ENCODE measurements around the gene UBAP2L.
"Not testable (repeated sequence)": the region's sequence is repeated elsewhere in the genome, so short reads cannot be mapped to it uniquely, and the experiment has no call there.

The UBAP2L gene

GRCh38 chr1:154265586-154265985, 44.8 kb downstream of the UBAP2L start:
- no peaks in the 10 kb centered on the region for H3K9me3 ChIP-seq (ENCODE audit: control insufficient read depth in 1 of 2, low read length in 2 of 2)
- H3K4me3 ChIP-seq (ENCODE audit: low read depth in 1 of 2, low read length in 2 of 2), result no peak overlapping the region
- H3K27me3 ChIP-seq (ENCODE audit: control insufficient read depth in 1 of 2, insufficient read depth in 2 of 2, low read length in 2 of 2), result no peaks in the 10 kb centered on the region
- no peak overlapping the region for H3K9ac ChIP-seq (ENCODE audit: low read depth in 1 of 2, low read length in 2 of 2)
- no peak overlapping the region for H3K27ac ChIP-seq (ENCODE audit: low read depth, low read length)
- H3K36me3 ChIP-seq (ENCODE audit: control insufficient read depth in 1 of 2, insufficient read depth in 2 of 2, low read length in 2 of 2), result peaks cover 32 to 74% of the 10 kb centered on the region in 2 donors
- H3K4me1 ChIP-seq (ENCODE audit: control insufficient read depth in 1 of 2, insufficient read depth in 2 of 2, low read length in 2 of 2), result no peaks in the 10 kb centered on the region

GRCh38 chr1:154270833-154271232, 50.1 kb downstream of the UBAP2L start:
- Histone ChIP-seq H3K36me3 (ENCODE audit: control insufficient read depth in 1 of 2, insufficient read depth in 2 of 2, low read length in 2 of 2) (peaks cover 25 to 42% of the 10 kb centered on the region in 2 donors), H3K4me3 (ENCODE audit: low read depth in 1 of 2, low read length in 2 of 2) (no peak overlapping the region), H3K9ac (ENCODE audit: low read depth in 1 of 2, low read length in 2 of 2) (no peak overlapping the region), H3K27me3 (ENCODE audit: control insufficient read depth in 1 of 2, insufficient read depth in 2 of 2, low read length in 2 of 2) (no peaks in the 10 kb centered on the region), H3K27ac (ENCODE audit: low read depth, low read length) (no peak overlapping the region), H3K9me3 (ENCODE audit: control insufficient read depth in 1 of 2, low read length in 2 of 2) (no peaks in the 10 kb centered on the region), H3K4me1 (ENCODE audit: control insufficient read depth in 1 of 2, insufficient read depth in 2 of 2, low read length in 2 of 2) (peaks cover 0 to 17% of the 10 kb centered on the region in 2 donors)

GRCh38 chr1:154272217-154272998, 51.7 kb downstream of the UBAP2L start, which contains the start of gene HAX1:
Gene HAX1 (plus strand): TSS chr1:154272629. CDS start chr1:154272724, 95 bp downstream.
- Histone ChIP-seq H3K36me3 (ENCODE audit: control insufficient read depth in 1 of 2, insufficient read depth in 2 of 2, low read length in 2 of 2) (peaks cover 22 to 29% of the 10 kb centered on the region in 2 donors), H3K27ac (ENCODE audit: low read depth, low read length) (peak within 1 kb of the TSS; percentile 72), H3K9ac (ENCODE audit: low read depth in 1 of 2, low read length in 2 of 2) (peak within 1 kb of the TSS; percentile 88 to 94), H3K9me3 (ENCODE audit: control insufficient read depth in 1 of 2, low read length in 2 of 2) (no peaks in the 10 kb centered on the region), H3K27me3 (ENCODE audit: control insufficient read depth in 1 of 2, insufficient read depth in 2 of 2, low read length in 2 of 2) (no peaks in the 10 kb centered on the region), H3K4me3 (ENCODE audit: low read depth in 1 of 2, low read length in 2 of 2) (peak within 1 kb of the TSS; percentile 92 to 93), H3K4me1 (ENCODE audit: control insufficient read depth in 1 of 2, insufficient read depth in 2 of 2, low read length in 2 of 2) (peaks cover 0 to 17% of the 10 kb centered on the region in 2 donors)

GRCh38 chr1:154272999-154273563, 52.3 kb downstream of the UBAP2L start:
- Histone ChIP-seq H3K9ac (ENCODE audit: low read depth in 1 of 2, low read length in 2 of 2) (peak overlapping the region; percentile 88 to 94), H3K9me3 (ENCODE audit: control insufficient read depth in 1 of 2, low read length in 2 of 2) (no peaks in the 10 kb centered on the region), H3K27ac (ENCODE audit: low read depth, low read length) (peak overlapping the region; percentile 72), H3K27me3 (ENCODE audit: control insufficient read depth in 1 of 2, insufficient read depth in 2 of 2, low read length in 2 of 2) (no peaks in the 10 kb centered on the region), H3K36me3 (ENCODE audit: control insufficient read depth in 1 of 2, insufficient read depth in 2 of 2, low read length in 2 of 2) (peaks cover 22 to 27% of the 10 kb centered on the region in 2 donors), H3K4me3 (ENCODE audit: low read depth in 1 of 2, low read length in 2 of 2) (peak overlapping the region; percentile 92 to 93), H3K4me1 (ENCODE audit: control insufficient read depth in 1 of 2, insufficient read depth in 2 of 2, low read length in 2 of 2) (peaks cover 0 to 17% of the 10 kb centered on the region in 2 donors)

- Histone ChIP-seq H3K9me3 (ENCODE audit: control insufficient read depth in 1 of 2, low read length in 2 of 2) (no peaks in the 10 kb centered on the region), H3K27ac (ENCODE audit: low read depth, low read length) (no peak overlapping the region), H3K36me3 (ENCODE audit: control insufficient read depth in 1 of 2, insufficient read depth in 2 of 2, low read length in 2 of 2) (peaks cover 8% of the 10 kb centered on the region in 2 donors), H3K27me3 (ENCODE audit: control insufficient read depth in 1 of 2, insufficient read depth in 2 of 2, low read length in 2 of 2) (no peaks in the 10 kb centered on the region), H3K4me1 (ENCODE audit: control insufficient read depth in 1 of 2, insufficient read depth in 2 of 2, low read length in 2 of 2) (peaks cover 0 to 13% of the 10 kb centered on the region in 2 donors), H3K9ac (ENCODE audit: low read depth in 1 of 2, low read length in 2 of 2) (no peak overlapping the region), H3K4me3 (ENCODE audit: low read depth in 1 of 2, low read length in 2 of 2) (no peak overlapping the region)
Measured at GRCh38 chr1:154276797-154277196, 56.0 kb downstream of the UBAP2L start.

- not testable (repeated sequence) for H3K4me3 ChIP-seq (ENCODE audit: low read depth in 1 of 2, low read length in 2 of 2); H3K27me3 ChIP-seq (ENCODE audit: control insufficient read depth in 1 of 2, insufficient read depth in 2 of 2, low read length in 2 of 2); H3K36me3 ChIP-seq (ENCODE audit: control insufficient read depth in 1 of 2, insufficient read depth in 2 of 2, low read length in 2 of 2); H3K9me3 ChIP-seq (ENCODE audit: control insufficient read depth in 1 of 2, low read length in 2 of 2); H3K4me1 ChIP-seq (ENCODE audit: control insufficient read depth in 1 of 2, insufficient read depth in 2 of 2, low read length in 2 of 2); H3K27ac ChIP-seq (ENCODE audit: low read depth, low read length); H3K9ac ChIP-seq (ENCODE audit: low read depth in 1 of 2, low read length in 2 of 2)
Measured at GRCh38 chr1:154287591-154287990, 66.8 kb downstream of the UBAP2L start.

GRCh38 chr1:154288661-154289060, 67.9 kb downstream of the UBAP2L start:
- H3K9ac ChIP-seq (ENCODE audit: low read depth in 1 of 2, low read length in 2 of 2), result no peak overlapping the region
- H3K4me3 ChIP-seq (ENCODE audit: low read depth in 1 of 2, low read length in 2 of 2), result no peak overlapping the region
- no peaks in the 10 kb centered on the region for H3K4me1 ChIP-seq (ENCODE audit: control insufficient read depth in 1 of 2, insufficient read depth in 2 of 2, low read length in 2 of 2)
- H3K9me3 ChIP-seq (ENCODE audit: control insufficient read depth in 1 of 2, low read length in 2 of 2), result no peaks in the 10 kb centered on the region
- H3K27me3 ChIP-seq (ENCODE audit: control insufficient read depth in 1 of 2, insufficient read depth in 2 of 2, low read length in 2 of 2), result no peaks in the 10 kb centered on the region
- H3K27ac ChIP-seq (ENCODE audit: low read depth, low read length), result no peak overlapping the region
- H3K36me3 ChIP-seq (ENCODE audit: control insufficient read depth in 1 of 2, insufficient read depth in 2 of 2, low read length in 2 of 2), result no peaks in the 10 kb centered on the region

GRCh38 chr1:154290921-154291320, 70.2 kb downstream of the UBAP2L start:
- Histone ChIP-seq H3K27me3 (ENCODE audit: control insufficient read depth in 1 of 2, insufficient read depth in 2 of 2, low read length in 2 of 2) (no peaks in the 10 kb centered on the region), H3K9ac (ENCODE audit: low read depth in 1 of 2, low read length in 2 of 2) (no peak overlapping the region), H3K36me3 (ENCODE audit: control insufficient read depth in 1 of 2, insufficient read depth in 2 of 2, low read length in 2 of 2) (no peaks in the 10 kb centered on the region), H3K4me3 (ENCODE audit: low read depth in 1 of 2, low read length in 2 of 2) (no peak overlapping the region), H3K9me3 (ENCODE audit: control insufficient read depth in 1 of 2, low read length in 2 of 2) (peaks cover 4 to 15% of the 10 kb centered on the region in 2 donors), H3K27ac (ENCODE audit: low read depth, low read length) (no peak overlapping the region), H3K4me1 (ENCODE audit: control insufficient read depth in 1 of 2, insufficient read depth in 2 of 2, low read length in 2 of 2) (no peaks in the 10 kb centered on the region)

- Histone ChIP-seq H3K27ac (ENCODE audit: low read depth, low read length) (no peak overlapping the region), H3K4me3 (ENCODE audit: low read depth in 1 of 2, low read length in 2 of 2) (no peak overlapping the region), H3K9me3 (ENCODE audit: control insufficient read depth in 1 of 2, low read length in 2 of 2) (peaks cover 4 to 15% of the 10 kb centered on the region in 2 donors), H3K4me1 (ENCODE audit: control insufficient read depth in 1 of 2, insufficient read depth in 2 of 2, low read length in 2 of 2) (no peaks in the 10 kb centered on the region), H3K9ac (ENCODE audit: low read depth in 1 of 2, low read length in 2 of 2) (no peak overlapping the region), H3K36me3 (ENCODE audit: control insufficient read depth in 1 of 2, insufficient read depth in 2 of 2, low read length in 2 of 2) (no peaks in the 10 kb centered on the region), H3K27me3 (ENCODE audit: control insufficient read depth in 1 of 2, insufficient read depth in 2 of 2, low read length in 2 of 2) (no peaks in the 10 kb centered on the region)
Measured at GRCh38 chr1:154295408-154296235, 74.9 kb downstream of the UBAP2L start.

- Histone ChIP-seq H3K4me3 (ENCODE audit: low read depth in 1 of 2, low read length in 2 of 2) (no peak overlapping the region), H3K36me3 (ENCODE audit: control insufficient read depth in 1 of 2, insufficient read depth in 2 of 2, low read length in 2 of 2) (no peaks in the 10 kb centered on the region), H3K27ac (ENCODE audit: low read depth, low read length) (no peak overlapping the region), H3K4me1 (ENCODE audit: control insufficient read depth in 1 of 2, insufficient read depth in 2 of 2, low read length in 2 of 2) (no peaks in the 10 kb centered on the region), H3K9ac (ENCODE audit: low read depth in 1 of 2, low read length in 2 of 2) (no peak overlapping the region), H3K9me3 (ENCODE audit: control insufficient read depth in 1 of 2, low read length in 2 of 2) (no peaks in the 10 kb centered on the region), H3K27me3 (ENCODE audit: control insufficient read depth in 1 of 2, insufficient read depth in 2 of 2, low read length in 2 of 2) (no peaks in the 10 kb centered on the region)
Measured at GRCh38 chr1:154301582-154301981, 80.8 kb downstream of the UBAP2L start.

All from duodenal mucosa (tissue), 2 donors.